Skeletal muscle tissue (tissue), 4 donors: ENCODE data around the gene ATXN7L1. TPM values are rescaled to one million over a fixed set of nuclear protein-coding genes. Genes with fewer than 3 reads are reported as not detected.
A peak's percentile ranks its signal among the peaks of the same experiment; 100 is the strongest.

Source experiments
- H3K27ac ChIP-seq: one replicate; pipeline ENCODE4 v1.7.0; 2013; ENCODE audit warnings: mild to moderate bottlenecking, low read depth, low read length, inconsistent platforms
- H3K27me3 ChIP-seq, 3 donors: one replicate each; pipeline ENCODE4 v1.7.0; 2013; ENCODE audit warnings: low read length in 3 of 3; ENCODE audit not compliant: control insufficient read depth in 3 of 3, insufficient read depth in 3 of 3
- H3K36me3 ChIP-seq, 3 donors: one replicate each; pipeline ENCODE4 v1.7.0; 2013; ENCODE audit warnings: low read length in 3 of 3; ENCODE audit not compliant: control insufficient read depth in 3 of 3, insufficient read depth in 3 of 3
- H3K4me1 ChIP-seq, 3 donors: one replicate each; pipeline ENCODE4 v1.7.0; 2013; ENCODE audit warnings: low read length in 3 of 3, mild to moderate bottlenecking in 3 of 3; ENCODE audit not compliant: control insufficient read depth in 3 of 3, insufficient read depth in 3 of 3
- H3K4me3 ChIP-seq, 3 donors: one replicate each; pipeline ENCODE4 v1.7.0; 2013; ENCODE audit warnings: low read length in 3 of 3
- H3K9ac ChIP-seq, 3 donors: one replicate each; pipeline ENCODE4 v1.7.0; 2013; ENCODE audit warnings: low read length in 3 of 3, mild to moderate bottlenecking in 3 of 3, moderate library complexity in 2 of 3, low read depth in 1 of 3
- H3K9me3 ChIP-seq, 3 donors: one replicate each; pipeline ENCODE4 v1.7.0; 2013; ENCODE audit warnings: low read length in 3 of 3; ENCODE audit not compliant: control insufficient read depth in 3 of 3
- total RNA-seq: library from RNA; depleted of rRNA; stranded (reverse); fragments of >200 nt; gene quantifications from one replicate; pipeline ENCODE4 v1.2.3, GENCODE V29; 2014
- donor health status: Osteomylitis.

The ATXN7L1 gene
- total RNA-seq, 1 donor from 2014 or later: 6.3 TPM

DNA sequence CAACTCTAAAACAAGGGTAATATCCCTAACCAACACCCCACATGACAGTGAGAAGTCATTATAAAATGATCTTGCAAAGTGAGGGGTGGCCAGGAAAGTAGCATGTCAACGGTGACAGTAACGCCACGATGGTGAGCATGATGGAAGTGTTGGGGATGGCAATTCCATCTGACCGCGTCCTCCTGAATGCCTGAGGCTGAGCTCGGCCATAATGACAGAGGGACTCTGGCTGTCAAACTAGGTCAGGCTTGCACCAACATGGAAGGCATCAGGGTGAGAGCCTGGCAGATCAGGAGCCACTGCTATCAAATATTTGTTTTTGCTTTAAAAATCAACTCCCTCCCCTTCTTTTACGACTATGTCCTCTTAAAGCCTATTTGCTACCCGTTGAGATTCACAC is 239.4 kb downstream of the ATXN7L1 start:
- Histone ChIP-seq H3K36me3 (peaks cover 25 to 26% (median 26%) of the 10 kb centered on the region in 3 donors), H3K4me3 (no peak overlapping the region), H3K9me3 (no peaks in the 10 kb centered on the region), H3K9ac (no peak overlapping the region), H3K27me3 (no peaks in the 10 kb centered on the region), H3K27ac (no peak overlapping the region), H3K4me1 (no peaks in the 10 kb centered on the region)

DNA sequence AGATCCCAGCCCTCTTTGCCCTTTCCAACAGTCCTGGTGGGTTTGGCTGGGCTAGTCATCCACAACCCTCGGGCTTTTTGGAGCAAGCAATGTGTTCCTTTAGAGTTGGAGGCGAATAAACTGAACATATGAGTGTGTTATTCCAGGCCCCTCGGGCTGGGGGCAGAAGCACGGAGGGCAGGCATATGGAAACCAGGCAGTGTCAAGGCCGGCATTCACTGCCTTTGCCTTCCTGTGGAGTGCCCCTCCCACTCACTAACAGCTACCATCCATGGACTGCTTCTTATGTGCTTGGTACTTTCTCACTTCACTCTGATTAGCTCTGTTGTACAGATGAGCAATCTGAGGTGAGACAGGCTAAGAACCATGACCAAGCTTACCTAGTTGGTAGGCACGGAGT is 241.2 kb downstream of the ATXN7L1 start:
- Histone ChIP-seq H3K9ac (no peak overlapping the region), H3K36me3 (peaks cover 24 to 25% (median 25%) of the 10 kb centered on the region in 3 donors)

DNA sequence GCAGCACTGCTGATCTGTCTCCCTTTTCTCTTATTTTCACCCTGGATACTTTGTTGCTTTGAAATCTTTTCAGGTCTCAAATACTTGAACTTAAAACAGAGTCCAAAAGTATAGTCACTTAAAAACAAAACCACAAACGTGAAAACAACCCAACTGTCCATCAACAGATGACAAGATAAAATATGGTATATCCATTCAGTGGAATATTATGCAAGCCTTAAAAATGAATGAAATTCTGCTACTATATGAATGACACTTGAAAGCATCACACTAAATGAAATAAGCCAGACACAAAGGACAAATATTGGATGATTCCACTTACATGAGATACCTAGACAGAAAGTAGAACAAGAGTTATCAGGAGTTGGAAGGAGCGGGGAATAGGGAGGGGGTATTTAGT is 250.4 kb downstream of the ATXN7L1 start:
- Histone ChIP-seq H3K4me3 (no peak overlapping the region), H3K36me3 (peaks cover 9 to 26% (median 11%) of the 10 kb centered on the region in 3 donors), H3K9ac (no peak overlapping the region), H3K27me3 (no peaks in the 10 kb centered on the region), H3K27ac (no peak overlapping the region), H3K4me1 (peaks cover 0 to 8% (median 8%) of the 10 kb centered on the region in 3 donors), H3K9me3 (no peaks in the 10 kb centered on the region)

More for the DNA sequence above, 241.2 kb downstream of the ATXN7L1 start:
- no peak overlapping the region for H3K4me3 ChIP-seq
- no peak overlapping the region for H3K27ac ChIP-seq
- H3K9me3 ChIP-seq: no peaks in the 10 kb centered on the region
- no peaks in the 10 kb centered on the region for H3K27me3 ChIP-seq
- H3K4me1 ChIP-seq: no peaks in the 10 kb centered on the region

GRCh38 chr7:105623906-105624305 is 252.5 kb downstream of the ATXN7L1 start:
- H3K9ac ChIP-seq: no peak overlapping the region
- H3K27ac ChIP-seq: no peak overlapping the region
- H3K9me3 ChIP-seq: no peaks in the 10 kb centered on the region
- H3K27me3 ChIP-seq: no peaks in the 10 kb centered on the region
- H3K4me1 ChIP-seq: peaks cover 0 to 9% (median 8%) of the 10 kb centered on the region in 3 donors
- no peak overlapping the region for H3K4me3 ChIP-seq
- H3K36me3 ChIP-seq: peaks cover 9 to 26% (median 11%) of the 10 kb centered on the region in 3 donors

- peaks cover 9 to 26% (median 11%) of the 10 kb centered on the region in 3 donors for H3K36me3 ChIP-seq
- H3K9ac ChIP-seq: no peak overlapping the region
- H3K4me1 ChIP-seq: peaks cover 0 to 9% (median 8%) of the 10 kb centered on the region in 3 donors
- no peak overlapping the region for H3K4me3 ChIP-seq
- no peaks in the 10 kb centered on the region for H3K9me3 ChIP-seq
- H3K27me3 ChIP-seq: no peaks in the 10 kb centered on the region
- no peak overlapping the region for H3K27ac ChIP-seq
These were observed 253.0 kb downstream of the ATXN7L1 start for GRCh38 chr7:105623378-105623777.

GRCh38 chr7:105622106-105622731 is 254.2 kb downstream of the ATXN7L1 start:
- Histone ChIP-seq H3K27ac (no peak overlapping the region), H3K4me1 (peaks cover 5 to 21% (median 15%) of the 10 kb centered on the region in 3 donors), H3K9ac (no peak overlapping the region), H3K27me3 (no peaks in the 10 kb centered on the region), H3K4me3 (no peak overlapping the region), H3K36me3 (peaks cover 9 to 26% (median 11%) of the 10 kb centered on the region in 3 donors), H3K9me3 (no peaks in the 10 kb centered on the region)

GRCh38 chr7:105621617-105622016 is 254.8 kb downstream of the ATXN7L1 start:
- Histone ChIP-seq H3K9me3 (no peaks in the 10 kb centered on the region), H3K4me3 (no peak overlapping the region), H3K9ac (no peak overlapping the region), H3K27ac (no peak overlapping the region), H3K36me3 (peaks cover 9 to 25% (median 11%) of the 10 kb centered on the region in 3 donors), H3K27me3 (no peaks in the 10 kb centered on the region), H3K4me1 (peaks cover 5 to 23% (median 16%) of the 10 kb centered on the region in 3 donors)

GRCh38 chr7:105621176-105621575 is 255.2 kb downstream of the ATXN7L1 start:
- no peaks in the 10 kb centered on the region for H3K27me3 ChIP-seq
- H3K4me1 ChIP-seq: peaks cover 5 to 23% (median 16%) of the 10 kb centered on the region in 3 donors
- peaks cover 9 to 29% (median 12%) of the 10 kb centered on the region in 3 donors for H3K36me3 ChIP-seq
- H3K4me3 ChIP-seq: no peak overlapping the region
- H3K27ac ChIP-seq: no peak overlapping the region
- H3K9ac ChIP-seq: no peak overlapping the region
- no peaks in the 10 kb centered on the region for H3K9me3 ChIP-seq

- Histone ChIP-seq H3K36me3 (peaks cover 12 to 31% (median 18%) of the 10 kb centered on the region in 3 donors), H3K9ac (no peak overlapping the region)
These were observed 256.8 kb downstream of the ATXN7L1 start for GRCh38 chr7:105619590-105619989.

GRCh38 chr7:105618016-105618296 is 258.4 kb downstream of the ATXN7L1 start:
- peak overlapping the region in 1 of 3 donors; percentile 4 for H3K4me3 ChIP-seq
- H3K9me3 ChIP-seq: no peaks in the 10 kb centered on the region
- no peak overlapping the region for H3K9ac ChIP-seq
- H3K4me1 ChIP-seq: peaks cover 5 to 23% (median 16%) of the 10 kb centered on the region in 3 donors
- peaks cover 14 to 28% (median 23%) of the 10 kb centered on the region in 3 donors for H3K36me3 ChIP-seq
- H3K27ac ChIP-seq: peak overlapping the region; percentile 46
- no peaks in the 10 kb centered on the region for H3K27me3 ChIP-seq

More at GRCh38 chr7:105619590-105619989, 256.8 kb downstream of the ATXN7L1 start:
- Histone ChIP-seq H3K27ac (no peak overlapping the region), H3K4me1 (peaks cover 5 to 23% (median 16%) of the 10 kb centered on the region in 3 donors), H3K9me3 (no peaks in the 10 kb centered on the region), H3K27me3 (no peaks in the 10 kb centered on the region), H3K4me3 (no peak overlapping the region)
